ENCODE data around the gene QKI.
A peak's percentile ranks its signal among the peaks of the same experiment; 100 is the strongest.

Gene QKI

DNA sequence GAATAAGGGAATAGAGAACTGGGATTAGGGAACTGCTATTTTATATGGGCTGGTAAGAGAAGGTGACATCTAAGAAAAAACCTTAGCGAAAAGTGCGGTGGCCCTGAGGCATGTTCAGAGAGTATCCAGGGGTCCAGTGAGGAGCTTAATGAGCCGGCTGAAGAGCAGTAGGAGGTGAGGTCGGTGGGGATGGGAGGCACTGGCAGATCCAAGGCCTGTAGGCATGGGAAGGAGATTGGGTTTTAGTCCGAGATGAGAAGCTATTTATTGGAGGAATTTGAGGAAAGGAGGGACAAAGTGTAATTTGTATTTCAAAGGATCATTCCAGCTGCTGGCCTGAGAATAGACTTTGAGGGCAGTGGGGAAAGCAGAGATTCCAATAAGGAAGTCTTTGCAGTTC lies 123.8 kb downstream of the QKI start:
- no peak for DNase-seq

- no peak for DNase-seq
Observed at GRCh38 chr6:163539101-163539762, 124.7 kb downstream of the QKI start.

GRCh38 chr6:163543321-163543720 lies 128.8 kb downstream of the QKI start:
- DNase-seq: no peak

- no peak for DNase-seq
Observed at GRCh38 chr6:163545370-163545769, 130.9 kb downstream of the QKI start.

GRCh38 chr6:163547287-163547686 lies 132.8 kb downstream of the QKI start:
- DNase-seq: no peak

GRCh38 chr6:163548624-163549023 lies 134.1 kb downstream of the QKI start:
- DNase-seq: no peak

- no peak for DNase-seq
Observed at GRCh38 chr6:163554032-163554431, 139.5 kb downstream of the QKI start.

GRCh38 chr6:163554663-163555062 lies 140.1 kb downstream of the QKI start:
- DNase-seq: peak; percentile 41

GRCh38 chr6:163559661-163560060 lies 145.1 kb downstream of the QKI start:
- DNase-seq: no peak

- no peak for DNase-seq
Observed at GRCh38 chr6:163563318-163563717, 148.8 kb downstream of the QKI start.

- no peak for DNase-seq
Observed at GRCh38 chr6:163564534-163564933, 150.0 kb downstream of the QKI start.

DNA sequence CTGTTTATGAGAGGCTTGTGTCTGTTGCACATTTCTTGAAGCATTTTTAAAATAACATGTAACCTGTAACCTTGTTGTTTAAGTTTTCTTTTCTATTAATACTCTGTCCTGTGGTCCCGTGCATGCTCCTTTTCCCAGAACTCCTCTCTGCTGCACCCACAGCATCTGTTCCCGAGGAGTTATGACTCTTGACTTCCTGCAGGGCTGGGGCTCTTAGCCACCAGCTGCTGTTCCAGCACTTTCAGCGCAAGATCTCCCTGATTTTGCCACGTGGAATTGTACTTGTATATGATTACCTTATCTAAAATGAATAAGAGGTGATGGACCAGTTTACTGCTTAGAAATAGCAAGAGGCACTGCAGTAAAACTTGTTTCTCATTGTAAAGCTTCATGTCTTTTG lies 150.6 kb downstream of the QKI start:
- no peak for DNase-seq

DNA sequence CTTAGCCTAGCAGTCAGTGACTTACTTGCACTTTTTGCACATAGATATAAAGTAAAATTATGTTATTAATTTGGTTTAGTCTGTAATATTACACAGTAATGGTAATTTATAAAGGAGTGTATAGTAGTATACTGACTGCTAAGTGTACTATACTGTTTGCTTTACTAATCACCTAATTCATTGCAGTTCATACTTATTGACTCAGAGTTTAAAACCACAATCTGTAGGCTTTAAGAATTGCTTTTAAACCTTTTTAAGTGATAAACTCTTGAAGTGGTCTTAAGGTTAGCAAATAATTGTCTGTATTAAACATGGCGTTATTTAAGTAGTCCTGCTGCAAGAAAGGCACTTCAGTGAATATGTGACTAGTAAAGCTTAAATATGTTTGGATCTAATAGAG lies 151.5 kb downstream of the QKI start:
- DNase-seq: no peak

DNA sequence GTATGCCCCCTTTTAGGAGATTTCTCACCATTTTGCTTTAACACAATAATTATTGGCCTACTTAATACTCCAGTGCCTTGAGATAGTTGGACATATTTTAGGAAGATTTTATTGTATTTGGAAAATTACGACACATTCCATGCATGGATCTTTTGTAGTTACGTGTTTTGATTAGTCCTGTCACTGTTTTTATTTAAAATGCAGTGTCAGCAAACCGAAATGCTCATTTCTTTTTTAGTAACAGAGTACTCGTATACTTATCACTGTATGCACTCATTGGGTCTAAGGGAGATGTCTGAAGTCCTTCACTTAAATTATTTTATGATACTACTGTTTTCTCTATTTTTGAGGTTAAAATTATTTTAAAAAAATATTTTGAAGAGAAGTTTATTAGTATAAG lies 153.8 kb downstream of the QKI start:
- DNase-seq: no peak

DNA sequence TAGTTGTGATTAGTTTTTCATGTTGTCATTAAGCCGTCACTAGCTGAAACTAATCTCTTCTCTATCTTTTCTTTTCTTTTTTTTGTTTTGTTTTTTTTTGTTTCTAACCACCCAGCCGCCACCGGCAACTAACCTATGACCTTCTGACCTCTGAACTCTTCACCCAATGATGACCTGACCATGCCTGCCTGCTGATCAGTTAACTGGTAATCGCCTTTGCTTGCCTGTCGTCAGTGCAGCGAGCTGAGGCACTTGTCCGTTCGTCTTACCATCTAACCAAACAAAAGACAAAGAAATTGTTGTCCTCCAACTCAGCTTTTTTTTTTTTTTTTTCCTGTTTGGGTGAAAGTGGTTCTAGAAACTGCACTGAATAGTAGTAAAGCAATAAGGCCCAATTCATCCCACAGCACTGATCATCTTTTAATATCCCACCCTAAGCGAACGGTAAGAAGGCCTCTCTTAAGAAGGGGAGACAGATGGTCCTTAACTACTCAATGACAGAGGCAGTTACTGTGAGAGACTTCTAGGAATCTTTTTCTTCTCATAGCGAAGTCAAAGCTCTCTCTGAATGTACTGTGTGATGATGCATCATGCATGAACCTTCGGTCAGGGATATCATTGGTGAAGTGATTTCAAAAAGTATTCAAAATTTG lies 156.2 kb downstream of the QKI start:
- no peak for DNase-seq

- DNase-seq: no peak
Observed at GRCh38 chr6:163571730-163572129, 157.2 kb downstream of the QKI start.

DNA sequence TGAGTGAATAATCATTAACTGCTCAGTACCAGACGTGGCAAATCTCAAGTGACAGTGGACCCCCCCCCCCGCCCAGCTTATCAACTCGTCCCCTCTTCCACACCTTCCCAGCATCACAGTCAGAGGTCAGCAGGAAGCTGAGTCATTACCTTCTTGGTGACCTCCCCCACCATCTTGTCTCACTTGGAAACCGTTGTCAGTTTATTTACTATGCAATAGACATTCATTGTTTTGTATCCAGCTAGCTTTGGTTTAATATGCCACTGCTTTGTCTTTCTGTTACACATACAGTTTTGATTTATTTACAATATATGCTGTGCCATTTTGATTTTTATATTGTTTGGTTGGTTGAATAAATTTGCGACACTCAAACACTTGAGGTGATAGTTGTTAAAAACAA lies 158.1 kb downstream of the QKI start:
- DNase-seq: no peak

DNA sequence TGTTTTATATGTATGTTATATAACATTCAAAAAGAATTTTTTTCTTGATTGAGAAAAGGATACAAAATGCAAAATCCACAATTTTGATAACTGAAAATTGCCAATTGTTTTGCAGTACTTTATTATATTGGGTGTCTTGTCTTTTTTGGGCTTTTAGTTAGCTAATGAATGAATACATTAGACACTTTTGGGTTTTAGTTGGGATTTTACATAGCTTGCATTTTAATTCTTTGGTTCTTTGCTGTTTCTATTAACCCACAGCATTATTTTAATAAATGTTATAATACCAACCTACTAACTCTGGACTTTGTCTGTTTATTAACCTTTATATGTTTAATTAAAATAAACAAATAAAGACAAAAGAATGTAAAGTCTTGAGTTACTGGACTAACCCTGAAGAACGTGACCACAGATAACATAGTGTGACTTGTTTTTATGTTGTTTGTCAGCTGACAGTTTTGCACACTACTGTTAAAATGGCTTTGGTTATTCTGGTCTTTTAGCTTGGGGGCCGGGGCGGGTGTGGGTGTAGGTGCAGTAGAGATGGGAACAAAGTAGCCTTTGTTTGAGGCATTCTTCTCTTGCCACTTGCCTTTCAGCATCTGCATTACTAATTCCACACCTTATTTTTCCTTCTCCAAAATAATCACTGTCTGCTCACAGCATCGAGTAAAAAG lies 159.1 kb downstream of the QKI start:
- DNase-seq: no peak

DNA sequence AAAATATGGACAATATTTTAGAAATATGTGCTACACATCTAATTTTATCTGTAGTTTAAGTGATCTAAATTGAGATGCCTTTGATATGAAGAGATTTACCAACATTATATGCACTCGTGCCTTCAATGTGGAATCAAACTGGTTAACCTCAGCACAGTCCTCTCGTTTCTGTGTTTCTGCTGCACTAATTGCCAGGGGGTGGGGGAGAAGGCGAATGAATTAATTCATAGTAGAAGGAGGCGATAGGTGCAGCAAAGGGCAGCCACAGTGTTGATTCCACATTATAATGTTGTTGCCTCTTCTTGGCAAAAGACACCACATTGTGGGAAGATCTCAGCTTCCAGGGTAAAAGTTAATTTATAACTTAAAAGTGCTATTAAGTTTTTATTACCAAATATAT lies 161.6 kb downstream of the QKI start:
- DNase-seq: no peak

GRCh38 chr6:163577404-163577803 lies 162.9 kb downstream of the QKI start:
- peak; percentile 17 for DNase-seq

- no peak for DNase-seq
Observed at GRCh38 chr6:163579111-163579879, 164.8 kb downstream of the QKI start.

DNA sequence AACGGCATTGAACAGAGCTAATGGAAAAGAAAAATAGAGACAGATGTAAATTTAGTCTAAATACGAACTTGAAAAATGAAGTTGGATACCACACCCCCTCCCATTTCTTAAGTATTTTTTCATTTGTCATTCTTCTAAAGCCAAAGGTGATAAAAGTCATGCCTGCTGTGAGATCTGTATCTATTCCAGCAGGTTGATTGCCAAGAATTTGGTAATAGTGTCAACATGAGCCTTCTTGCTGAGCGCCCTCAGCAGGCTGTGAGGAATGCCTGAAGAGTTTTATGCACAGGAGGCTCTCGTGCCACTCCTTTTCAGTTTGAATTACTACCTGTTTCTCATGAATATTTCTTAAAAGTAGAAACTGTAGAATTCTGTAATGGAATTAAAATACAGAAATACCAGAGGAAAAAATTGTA lies 165.4 kb downstream of the QKI start:
- no peak for DNase-seq

- DNase-seq: no peak
Observed at GRCh38 chr6:163580311-163581030, 166.0 kb downstream of the QKI start.

Measured in fibroblast of skin of back (primary cell).